ENCODE measurements around the gene IGF1R.
"Not testable (repeated sequence)": the region's sequence is repeated elsewhere in the genome, so short reads cannot be mapped to it uniquely, and the experiment has no call there.

DNA sequence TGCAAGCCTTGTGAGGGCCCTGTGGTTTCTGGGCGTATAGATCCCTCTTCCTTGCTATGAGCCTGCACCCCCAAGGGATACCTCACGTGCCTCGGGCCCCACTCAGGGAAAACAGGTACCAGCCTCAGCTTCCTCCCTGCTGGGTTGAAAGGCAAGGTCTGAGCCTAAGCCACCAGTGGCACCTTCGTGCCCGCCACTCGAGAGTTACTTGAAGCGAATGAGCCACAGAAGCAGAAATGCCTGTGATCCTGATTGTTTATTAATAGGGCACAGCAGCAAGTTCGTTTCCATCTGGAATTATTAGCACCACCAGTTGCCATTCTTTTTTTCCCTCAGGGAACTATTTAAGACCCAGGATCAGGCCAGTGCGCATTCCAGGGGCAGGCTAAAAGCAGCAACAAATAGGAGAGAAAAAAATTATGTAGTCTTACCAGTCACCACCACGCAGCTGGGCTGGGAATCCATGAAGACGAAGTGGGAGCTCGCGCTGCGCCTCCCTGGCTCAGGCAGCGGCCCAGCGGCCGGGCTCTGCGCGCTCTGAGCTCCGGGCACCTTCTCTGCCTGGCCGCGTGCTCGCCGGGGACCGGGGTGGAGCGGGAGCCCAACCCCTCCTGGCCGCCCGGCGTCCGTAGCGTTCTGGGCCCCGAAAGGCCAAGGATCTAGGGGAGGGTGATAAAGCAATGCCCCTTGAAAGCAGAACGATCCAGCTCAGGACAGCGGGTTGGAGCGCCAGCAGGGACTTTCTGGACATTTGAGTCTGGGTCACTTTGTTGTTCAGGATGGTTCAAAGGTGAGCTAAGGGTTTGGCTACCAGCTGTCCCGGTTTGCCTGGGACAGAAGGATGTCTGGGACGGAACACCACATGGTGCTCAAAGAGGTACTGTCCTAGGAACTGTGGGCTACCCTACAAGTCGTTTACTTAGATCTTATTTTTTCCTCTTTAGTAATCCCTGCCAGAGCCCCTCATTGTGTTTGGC lies 356.9 kb downstream of the IGF1R start:
- TF ChIP-seq, protein P1, sequence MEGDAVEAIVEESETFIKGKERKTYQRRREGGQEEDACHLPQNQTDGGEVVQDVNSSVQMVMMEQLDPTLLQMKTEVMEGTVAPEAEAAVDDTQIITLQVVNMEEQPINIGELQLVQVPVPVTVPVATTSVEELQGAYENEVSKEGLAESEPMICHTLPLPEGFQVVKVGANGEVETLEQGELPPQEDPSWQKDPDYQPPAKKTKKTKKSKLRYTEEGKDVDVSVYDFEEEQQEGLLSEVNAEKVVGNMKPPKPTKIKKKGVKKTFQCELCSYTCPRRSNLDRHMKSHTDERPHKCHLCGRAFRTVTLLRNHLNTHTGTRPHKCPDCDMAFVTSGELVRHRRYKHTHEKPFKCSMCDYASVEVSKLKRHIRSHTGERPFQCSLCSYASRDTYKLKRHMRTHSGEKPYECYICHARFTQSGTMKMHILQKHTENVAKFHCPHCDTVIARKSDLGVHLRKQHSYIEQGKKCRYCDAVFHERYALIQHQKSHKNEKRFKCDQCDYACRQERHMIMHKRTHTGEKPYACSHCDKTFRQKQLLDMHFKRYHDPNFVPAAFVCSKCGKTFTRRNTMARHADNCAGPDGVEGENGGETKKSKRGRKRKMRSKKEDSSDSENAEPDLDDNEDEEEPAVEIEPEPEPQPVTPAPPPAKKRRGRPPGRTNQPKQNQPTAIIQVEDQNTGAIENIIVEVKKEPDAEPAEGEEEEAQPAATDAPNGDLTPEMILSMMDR (IDR thresholded peaks at IDR 0.05) = not testable (repeated sequence)
- not testable (repeated sequence) for TF ChIP-seq EZH2 (IDR thresholded peaks at IDR 0.05)

Measured in neural progenitor cell (in vitro differentiated cells).